IPS-18a (cell line): ENCODE data around the gene MME.

Experiments
- H3K27ac ChIP-seq: one replicate; pipeline ENCODE4 v1.5.1; 2013; ENCODE audit warnings: low read length
- H3K27me3 ChIP-seq: one replicate; pipeline ENCODE4 v1.6.1; 2013; ENCODE audit warnings: mild to moderate bottlenecking, low read length; ENCODE audit not compliant: control insufficient read depth, insufficient read depth
- H3K36me3 ChIP-seq: one replicate; pipeline ENCODE4 v1.6.1; 2013; ENCODE audit warnings: low read depth, low read length; ENCODE audit not compliant: control insufficient read depth
- H3K4me1 ChIP-seq: one replicate; pipeline ENCODE4 v1.6.1; 2013; ENCODE audit warnings: low read depth, low read length; ENCODE audit not compliant: control insufficient read depth
- H3K4me3 ChIP-seq: one replicate; pipeline ENCODE4 v1.5.1; 2013; ENCODE audit warnings: low read length
- H3K9ac ChIP-seq: one replicate; pipeline ENCODE4 v1.6.1; 2013; ENCODE audit warnings: mild to moderate bottlenecking, low read length, moderate library complexity
- H3K9me3 ChIP-seq: one replicate; pipeline ENCODE4 v1.6.1; 2013; ENCODE audit warnings: low read depth, low read length; ENCODE audit not compliant: control insufficient read depth

MME gene

GRCh38 chr3:155153242-155154186 lies 73.4 kb downstream of the MME start:
- Histone ChIP-seq H3K4me3 (no peak overlapping the region), H3K27ac (no peak overlapping the region), H3K36me3 (no peaks in the 10 kb centered on the region), H3K4me1 (no peaks in the 10 kb centered on the region), H3K9me3 (no peaks in the 10 kb centered on the region), H3K9ac (no peak overlapping the region), H3K27me3 (no peaks in the 10 kb centered on the region)

GRCh38 chr3:155154255-155154654 lies 74.1 kb downstream of the MME start:
- Histone ChIP-seq H3K9me3 (no peaks in the 10 kb centered on the region), H3K36me3 (no peaks in the 10 kb centered on the region), H3K4me1 (no peaks in the 10 kb centered on the region), H3K27me3 (no peaks in the 10 kb centered on the region), H3K4me3 (no peak overlapping the region), H3K27ac (no peak overlapping the region), H3K9ac (no peak overlapping the region)

GRCh38 chr3:155158346-155159037 lies 78.4 kb downstream of the MME start:
- Histone ChIP-seq H3K4me1 (no peaks in the 10 kb centered on the region), H3K9me3 (no peaks in the 10 kb centered on the region), H3K36me3 (no peaks in the 10 kb centered on the region), H3K27me3 (no peaks in the 10 kb centered on the region), H3K27ac (no peak overlapping the region), H3K9ac (no peak overlapping the region), H3K4me3 (no peak overlapping the region)

- H3K27ac ChIP-seq: no peak overlapping the region
- H3K9ac ChIP-seq: no peak overlapping the region
- no peaks in the 10 kb centered on the region for H3K27me3 ChIP-seq
- no peaks in the 10 kb centered on the region for H3K36me3 ChIP-seq
- no peaks in the 10 kb centered on the region for H3K4me1 ChIP-seq
- H3K4me3 ChIP-seq: no peak overlapping the region
- no peaks in the 10 kb centered on the region for H3K9me3 ChIP-seq
Observed at GRCh38 chr3:155159301-155159700, 79.2 kb downstream of the MME start.

- no peaks in the 10 kb centered on the region for H3K9me3 ChIP-seq
- H3K4me1 ChIP-seq: no peaks in the 10 kb centered on the region
- no peaks in the 10 kb centered on the region for H3K27me3 ChIP-seq
- H3K27ac ChIP-seq: no peak overlapping the region
- H3K9ac ChIP-seq: no peak overlapping the region
- H3K36me3 ChIP-seq: no peaks in the 10 kb centered on the region
- H3K4me3 ChIP-seq: no peak overlapping the region
Observed at GRCh38 chr3:155161640-155162292, 81.6 kb downstream of the MME start.

GRCh38 chr3:155164306-155164705 lies 84.2 kb downstream of the MME start:
- Histone ChIP-seq H3K27ac (no peak overlapping the region), H3K36me3 (no peaks in the 10 kb centered on the region), H3K4me1 (no peaks in the 10 kb centered on the region), H3K27me3 (no peaks in the 10 kb centered on the region), H3K9ac (no peak overlapping the region), H3K9me3 (no peaks in the 10 kb centered on the region), H3K4me3 (no peak overlapping the region)

GRCh38 chr3:155166441-155166840 lies 86.3 kb downstream of the MME start:
- Histone ChIP-seq H3K27me3 (no peaks in the 10 kb centered on the region), H3K9me3 (no peaks in the 10 kb centered on the region), H3K36me3 (no peaks in the 10 kb centered on the region), H3K27ac (no peak overlapping the region), H3K4me1 (no peaks in the 10 kb centered on the region), H3K9ac (no peak overlapping the region), H3K4me3 (no peak overlapping the region)

- no peak overlapping the region for H3K9ac ChIP-seq
- H3K9me3 ChIP-seq: no peaks in the 10 kb centered on the region
- H3K4me3 ChIP-seq: no peak overlapping the region
- no peaks in the 10 kb centered on the region for H3K4me1 ChIP-seq
- no peaks in the 10 kb centered on the region for H3K36me3 ChIP-seq
- H3K27me3 ChIP-seq: no peaks in the 10 kb centered on the region
- H3K27ac ChIP-seq: no peak overlapping the region
Observed at GRCh38 chr3:155169197-155169596, 89.1 kb downstream of the MME start.

- Histone ChIP-seq H3K27me3 (no peaks in the 10 kb centered on the region), H3K4me1 (no peaks in the 10 kb centered on the region), H3K9ac (no peak overlapping the region), H3K36me3 (no peaks in the 10 kb centered on the region), H3K4me3 (no peak overlapping the region), H3K27ac (no peak overlapping the region), H3K9me3 (no peaks in the 10 kb centered on the region)
Observed at GRCh38 chr3:155173771-155174170, 93.7 kb downstream of the MME start.

GRCh38 chr3:155178810-155179436 lies 98.8 kb downstream of the MME start:
- Histone ChIP-seq H3K9me3 (no peaks in the 10 kb centered on the region), H3K4me3 (no peak overlapping the region), H3K27ac (no peak overlapping the region), H3K27me3 (no peaks in the 10 kb centered on the region), H3K4me1 (no peaks in the 10 kb centered on the region), H3K9ac (no peak overlapping the region), H3K36me3 (no peaks in the 10 kb centered on the region)

GRCh38 chr3:155179437-155179827 lies 99.3 kb downstream of the MME start:
- Histone ChIP-seq H3K4me1 (no peaks in the 10 kb centered on the region), H3K4me3 (no peak overlapping the region), H3K9me3 (no peaks in the 10 kb centered on the region), H3K27me3 (no peaks in the 10 kb centered on the region), H3K27ac (no peak overlapping the region), H3K9ac (no peak overlapping the region), H3K36me3 (no peaks in the 10 kb centered on the region)
